NOMO-1 treated with DMSO at 0.1 percent for 48 hours (cell line): ENCODE measurements around the gene DPM2.

Source experiments
- DNase-seq: peaks from one replicate; lab custom pipeline; 2025; ENCODE audit not compliant: unreplicated experiment; lab: John Stamatoyannopoulos, UW

DPM2 gene

DNA sequence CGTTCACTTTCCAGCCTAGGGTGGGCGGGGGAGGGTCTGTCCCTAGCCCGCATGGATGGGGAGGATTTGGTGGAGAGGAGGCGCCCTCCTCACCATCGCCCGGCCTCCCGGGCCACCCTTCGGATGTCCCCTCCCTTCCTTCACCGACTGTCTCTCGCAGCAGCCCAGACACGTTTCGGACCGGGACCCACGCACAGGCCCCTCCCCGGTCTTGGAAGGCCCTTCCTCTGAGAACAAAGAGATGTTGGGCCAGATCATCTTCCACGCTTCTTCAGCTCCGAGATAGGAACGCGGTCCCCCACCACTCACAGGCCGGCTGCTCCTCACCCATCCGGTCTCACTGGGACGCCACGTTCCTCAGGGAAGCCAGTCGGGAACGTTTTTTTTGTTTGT, 640 bp upstream of the DPM2 start:
- DNase-seq = no peak

DNA sequence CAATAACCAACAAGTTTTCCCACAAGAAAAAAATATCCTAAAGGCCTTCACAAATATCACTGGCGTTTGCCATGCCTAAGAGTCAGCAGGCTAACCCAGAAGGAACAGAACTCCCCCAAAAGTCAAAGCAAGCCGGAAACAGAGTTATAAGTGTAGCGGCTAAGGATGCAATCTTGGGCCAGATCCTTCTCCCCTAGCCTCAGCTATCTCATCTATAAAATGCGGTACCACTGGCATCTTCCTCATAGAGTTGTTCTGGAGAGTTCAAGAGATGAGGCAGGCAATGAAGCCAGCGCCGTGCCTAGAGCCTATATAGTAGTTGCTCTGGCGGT, 632 bp downstream of the DPM2 start:
- peak; percentile 27 for DNase-seq

DNA sequence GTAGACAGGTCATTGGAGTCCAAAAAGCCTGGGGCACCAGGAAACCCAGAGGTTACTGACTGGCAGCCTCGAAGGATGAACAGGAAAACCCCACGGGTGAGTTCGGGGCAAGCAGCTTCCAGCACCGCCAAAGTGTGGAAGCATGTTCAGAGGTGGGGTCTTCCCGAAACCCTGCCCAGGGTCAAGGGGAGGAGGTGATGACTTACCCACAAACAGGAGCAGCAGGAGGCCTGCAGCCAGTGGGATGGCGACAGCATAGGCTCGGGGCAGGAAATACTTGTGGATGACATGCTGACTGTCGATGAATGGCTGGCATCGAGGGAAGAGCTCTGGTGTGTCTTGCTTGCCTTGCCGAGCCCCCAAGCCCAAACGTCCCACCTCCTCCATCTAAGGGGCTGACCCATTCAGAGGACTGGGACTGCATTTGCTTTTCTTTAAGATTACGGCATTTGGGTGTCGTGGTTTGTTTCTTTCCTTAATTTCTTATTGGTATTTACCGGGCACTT, 1.3 kb downstream of the DPM2 start:
- no peak for DNase-seq

DNA sequence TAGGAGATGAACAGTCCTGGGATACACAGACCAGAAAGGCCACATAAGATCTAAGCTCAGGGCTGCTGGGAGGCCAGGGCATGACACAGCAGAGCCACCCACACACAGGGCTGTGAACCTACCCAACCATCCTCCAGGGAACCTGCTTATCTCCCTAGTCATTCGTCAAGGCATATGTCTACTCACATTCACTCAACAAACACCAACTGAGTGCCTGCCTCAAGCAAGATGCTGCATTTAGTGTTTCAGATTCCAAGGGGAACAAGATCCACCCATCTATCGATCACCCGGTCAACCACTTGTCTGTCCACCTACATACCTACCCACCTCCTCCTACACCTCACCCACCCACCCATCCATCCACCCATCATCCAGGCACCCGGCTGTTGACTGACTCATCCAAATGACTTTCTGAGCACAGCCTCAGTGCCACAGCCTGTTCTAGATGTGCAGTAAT, 1.9 kb downstream of the DPM2 start:
- no peak for DNase-seq

DNA sequence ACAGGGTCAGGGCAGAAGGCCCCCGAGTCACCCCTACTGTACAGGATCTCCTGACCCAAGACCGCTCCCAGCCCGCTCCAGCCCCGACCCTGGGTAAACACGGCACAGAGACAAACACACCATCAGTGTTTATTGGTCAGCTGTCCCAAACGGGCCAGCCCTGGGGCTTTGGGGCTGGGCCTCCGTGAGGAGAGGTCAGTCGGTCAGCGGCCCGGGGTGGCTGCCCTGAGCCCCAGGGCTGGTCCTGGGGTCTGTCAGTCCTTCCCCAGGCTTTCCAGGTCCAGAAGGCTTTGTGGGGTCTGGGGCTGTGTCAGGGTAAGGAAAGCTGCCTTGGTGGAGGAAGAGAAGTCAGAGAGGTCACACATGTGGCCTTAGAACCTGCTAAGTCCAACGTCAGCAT, 2.7 kb downstream of the DPM2 start:
- no peak for DNase-seq

DNA sequence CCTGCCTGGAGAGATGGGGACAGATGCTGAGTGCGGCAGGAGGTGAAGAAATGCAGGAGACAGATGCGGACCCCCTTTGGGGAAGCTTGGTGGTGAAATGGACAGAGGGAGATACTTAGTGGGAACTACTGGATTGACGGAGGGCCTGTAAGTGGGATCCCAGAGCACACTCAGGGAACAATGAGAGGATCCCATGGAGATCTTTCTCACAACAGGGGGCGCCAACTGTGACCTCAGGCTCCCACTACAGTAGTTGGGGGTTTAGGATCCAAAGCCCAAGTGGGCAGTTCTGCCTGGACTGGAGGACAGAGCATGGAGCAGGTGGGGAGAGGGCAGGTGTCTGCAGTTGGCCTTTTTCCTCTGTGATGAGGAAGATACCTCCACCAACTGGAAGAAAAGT, 3.4 kb downstream of the DPM2 start:
- DNase-seq = no peak

DNA sequence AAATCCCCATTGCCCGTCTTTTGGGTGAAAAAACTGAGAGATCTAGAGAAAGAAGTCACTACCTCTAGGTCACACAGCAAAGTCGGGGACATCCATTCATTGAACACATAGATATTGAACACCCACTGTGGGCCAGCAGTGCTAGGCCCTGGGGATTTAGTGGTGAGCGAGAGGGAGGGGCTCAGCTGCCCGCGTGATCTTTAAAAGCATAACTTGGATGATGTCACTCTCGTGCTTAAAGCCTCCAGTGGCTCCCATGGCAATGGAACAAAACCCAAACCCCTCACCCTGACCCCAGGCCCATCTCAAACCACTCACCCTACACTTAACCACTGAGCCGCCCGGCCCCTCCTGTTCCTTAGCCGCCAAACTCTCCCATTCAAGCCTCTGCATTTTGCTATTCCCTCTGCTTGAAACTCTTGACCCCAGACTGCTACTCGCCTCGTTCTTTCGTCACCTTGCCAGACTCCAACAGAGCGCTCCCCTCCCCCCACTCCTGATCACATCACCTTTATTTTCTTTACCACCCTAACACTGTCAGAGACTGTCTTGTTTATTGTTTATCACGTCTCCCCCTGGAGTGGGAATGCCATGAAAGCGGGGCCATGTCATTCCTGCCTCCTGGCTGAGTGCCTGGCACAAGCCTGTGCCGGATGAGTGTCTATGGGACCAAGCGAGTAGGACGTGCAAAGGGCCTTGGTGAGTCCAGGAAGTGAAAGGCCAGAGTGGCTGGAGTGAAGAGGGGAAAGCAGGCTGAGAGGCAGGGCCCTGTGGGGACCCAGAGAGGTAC, 6.4 kb downstream of the DPM2 start:
- DNase-seq = no peak

DNA sequence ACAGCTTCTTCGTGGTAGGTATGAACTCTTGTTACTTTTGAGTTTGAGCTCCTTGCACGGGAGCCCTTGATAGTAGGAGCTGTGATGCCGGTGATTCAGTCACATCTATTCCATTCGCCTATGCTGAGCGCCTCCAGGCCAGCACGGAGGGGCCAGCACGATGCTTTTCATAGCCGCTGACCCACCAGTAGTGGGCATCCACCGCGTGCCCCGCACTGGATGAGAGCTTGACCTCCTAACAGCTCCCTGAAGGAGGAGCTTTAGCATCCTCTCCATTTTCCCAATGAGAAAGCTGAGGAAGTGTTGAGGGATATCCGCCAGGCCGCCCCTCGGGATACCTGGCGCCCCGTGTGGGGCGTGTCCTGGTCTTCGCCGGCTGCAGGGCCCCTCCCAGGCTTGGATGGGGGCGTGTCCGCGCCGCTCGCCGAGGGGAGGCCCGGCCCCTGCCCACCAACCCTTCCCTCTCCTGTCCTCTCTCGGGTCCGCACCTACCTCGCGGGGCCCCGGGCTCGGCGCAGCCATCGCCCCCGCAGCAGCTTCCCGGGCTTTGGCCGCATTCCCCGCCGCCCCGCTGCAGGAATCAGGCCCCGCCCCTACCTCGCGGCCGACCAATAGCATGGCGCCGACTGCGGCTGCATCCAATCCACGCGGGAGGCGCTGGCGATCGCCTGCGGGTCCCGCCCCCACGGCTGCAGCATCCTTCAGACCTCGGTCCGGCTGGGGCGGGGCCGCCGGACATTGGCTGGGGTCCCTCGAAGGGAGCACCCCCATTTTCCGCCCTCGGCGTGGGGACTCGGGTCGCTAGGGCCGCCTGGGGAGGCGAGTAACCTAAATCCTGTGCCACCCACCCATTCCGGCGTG, 7.2 kb downstream of the DPM2 start, which contains the start of gene PIP5KL1:
Gene PIP5KL1 (minus strand): TSS at position 547 of the 861 bp plus-strand sequence. CDS start 25 bp downstream, at position 522.
- peak; percentile 42 for DNase-seq

DNA sequence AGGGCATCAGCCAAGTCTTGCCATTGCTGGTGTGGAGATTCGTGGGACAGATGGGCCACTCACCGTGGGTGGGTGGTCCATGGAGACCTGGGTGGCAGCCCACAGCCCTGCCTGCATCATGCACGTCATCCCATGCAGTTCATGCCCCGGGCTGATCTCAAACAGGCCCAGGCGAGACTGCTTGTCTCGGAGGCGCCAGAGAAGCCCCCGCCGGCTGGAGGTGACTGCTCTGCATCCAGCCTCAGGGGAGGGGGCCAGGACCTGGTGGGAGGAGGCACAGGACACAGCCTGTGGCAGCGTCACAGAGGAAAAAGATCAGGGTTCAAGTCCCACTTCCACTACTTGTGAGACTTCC, 8.1 kb downstream of the DPM2 start:
- no peak for DNase-seq

DNA sequence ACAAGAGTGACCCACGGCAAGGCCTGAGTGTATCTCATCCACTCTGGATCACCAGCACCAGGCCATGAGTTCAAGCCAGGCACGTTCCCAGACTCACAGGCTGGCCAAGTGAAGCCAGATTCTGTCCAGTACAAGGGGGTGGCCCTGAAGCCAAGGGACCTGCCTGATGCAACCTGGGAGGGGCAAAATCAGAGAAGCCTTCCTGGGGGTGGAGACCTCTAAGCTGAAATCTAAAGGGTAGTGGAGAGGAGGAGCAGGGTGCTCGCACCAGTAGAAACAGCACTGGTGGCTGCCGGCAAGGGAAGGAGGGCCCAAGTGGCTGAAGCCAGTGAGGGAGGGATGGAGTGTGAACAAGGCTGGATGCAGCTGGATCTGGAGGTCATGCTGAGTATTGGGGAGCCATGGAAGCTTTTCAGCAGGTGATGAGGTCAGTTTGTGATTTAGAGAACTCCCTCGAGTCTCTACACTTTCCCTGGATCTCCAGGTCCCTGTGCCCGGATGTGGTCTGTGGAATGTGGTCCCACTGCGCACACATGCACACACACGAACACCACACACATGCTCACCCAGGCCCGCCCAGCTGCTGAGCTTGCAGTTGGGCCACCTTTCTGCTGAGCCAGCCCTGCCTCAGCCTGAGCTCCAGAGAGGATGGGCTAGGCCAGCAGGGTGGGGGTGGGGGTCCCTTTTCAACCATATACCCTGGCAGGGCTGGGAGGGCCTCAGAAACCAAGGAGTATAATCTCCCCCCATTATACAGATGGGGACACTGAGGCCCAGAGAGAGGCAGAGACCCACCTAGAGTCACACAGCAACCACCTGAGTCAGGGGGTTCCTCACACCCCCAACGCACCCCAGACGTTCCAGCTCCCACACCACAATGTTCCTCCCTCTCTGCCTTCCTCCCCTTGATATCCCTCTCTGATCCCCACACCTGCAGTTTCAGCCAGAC, 8.7 kb downstream of the DPM2 start:
- no peak for DNase-seq

DNA sequence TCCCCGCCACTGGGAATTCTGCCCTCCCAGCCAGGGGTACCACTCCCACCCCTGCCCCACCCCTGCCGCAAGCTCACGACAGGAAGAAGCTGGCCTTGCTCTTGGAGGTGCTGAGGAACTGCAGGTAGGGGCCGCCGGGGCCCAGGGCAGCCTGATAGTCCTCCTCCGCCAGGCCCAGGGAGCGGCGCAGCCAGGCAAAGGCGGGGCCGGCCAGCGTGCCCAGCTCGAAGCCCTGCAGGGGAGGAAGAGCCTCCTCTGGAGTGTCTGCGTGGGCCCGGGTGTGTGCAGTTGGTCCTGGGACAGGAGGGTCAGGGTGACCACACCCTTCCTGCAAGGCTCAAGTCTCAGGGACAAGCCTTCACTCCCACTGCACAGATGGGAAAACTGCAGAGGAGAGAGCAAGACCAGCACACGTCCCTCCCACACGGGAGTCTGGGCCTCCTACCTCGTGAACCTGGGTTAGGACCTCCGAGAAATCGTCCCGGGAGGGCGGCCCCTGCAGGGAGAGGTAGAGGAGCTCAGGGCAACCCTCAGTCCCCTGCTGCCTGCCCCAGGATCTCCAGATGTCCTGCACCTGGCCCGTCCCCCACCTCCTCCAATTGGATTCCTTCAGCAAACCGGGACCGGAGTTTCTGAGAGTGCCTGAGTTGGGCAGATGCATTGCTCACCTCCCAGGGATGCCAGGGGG, 9.5 kb downstream of the DPM2 start:
- DNase-seq = no peak

DNA sequence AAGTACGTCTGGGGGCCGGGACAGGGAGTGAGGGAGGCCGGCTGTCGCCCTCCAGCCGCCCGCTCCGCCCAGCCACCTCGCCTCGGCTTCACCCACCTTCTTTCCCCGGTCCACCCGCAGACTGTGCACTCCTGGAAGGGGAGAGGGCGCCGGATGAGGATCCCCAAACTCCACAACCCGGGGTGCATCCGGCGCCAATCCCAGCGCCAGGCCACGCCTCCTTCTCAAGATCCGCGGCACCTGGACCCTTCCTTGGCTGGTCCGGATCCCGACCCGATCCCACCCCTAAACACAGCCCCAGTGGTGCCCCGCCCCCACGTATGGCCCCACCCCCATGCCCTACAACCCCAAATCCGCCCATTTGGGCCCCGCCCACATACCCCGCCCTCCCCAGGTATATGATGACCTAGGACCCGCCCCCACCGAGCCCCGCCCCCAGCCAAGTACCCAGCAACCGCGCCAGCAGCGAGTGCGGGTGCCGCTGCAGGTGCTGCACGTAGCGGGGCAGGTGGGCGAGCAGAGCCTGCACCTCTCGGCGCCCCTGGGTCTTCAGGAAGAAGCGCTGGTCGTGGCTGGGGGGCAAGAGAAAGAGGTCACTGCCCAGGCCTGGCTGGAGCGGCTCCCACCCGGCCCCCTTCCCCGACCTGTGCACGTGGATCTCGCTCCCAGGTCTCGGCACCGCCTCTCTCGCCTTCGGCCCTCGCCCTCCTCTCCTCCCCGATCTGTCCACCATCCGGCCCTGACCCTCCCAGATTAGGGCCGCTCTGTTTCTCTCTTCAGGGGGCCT, 10.3 kb downstream of the DPM2 start:
- DNase-seq = no peak

DNA sequence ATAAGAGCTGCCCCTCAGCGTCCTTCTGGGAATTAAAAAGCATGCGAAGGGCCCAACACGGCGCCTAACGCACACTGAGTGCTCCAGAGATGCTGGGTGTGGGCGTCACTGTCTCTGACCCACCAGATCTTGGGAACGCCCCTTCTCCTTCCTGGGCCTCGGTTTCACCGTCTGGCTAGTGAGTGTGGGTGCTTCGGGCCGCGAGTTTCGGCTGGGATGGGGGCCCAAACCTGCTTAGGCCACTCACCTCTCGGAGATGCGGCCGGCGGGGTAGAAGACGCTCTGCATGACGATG, 10.8 kb downstream of the DPM2 start:
- DNase-seq = no peak

DNA sequence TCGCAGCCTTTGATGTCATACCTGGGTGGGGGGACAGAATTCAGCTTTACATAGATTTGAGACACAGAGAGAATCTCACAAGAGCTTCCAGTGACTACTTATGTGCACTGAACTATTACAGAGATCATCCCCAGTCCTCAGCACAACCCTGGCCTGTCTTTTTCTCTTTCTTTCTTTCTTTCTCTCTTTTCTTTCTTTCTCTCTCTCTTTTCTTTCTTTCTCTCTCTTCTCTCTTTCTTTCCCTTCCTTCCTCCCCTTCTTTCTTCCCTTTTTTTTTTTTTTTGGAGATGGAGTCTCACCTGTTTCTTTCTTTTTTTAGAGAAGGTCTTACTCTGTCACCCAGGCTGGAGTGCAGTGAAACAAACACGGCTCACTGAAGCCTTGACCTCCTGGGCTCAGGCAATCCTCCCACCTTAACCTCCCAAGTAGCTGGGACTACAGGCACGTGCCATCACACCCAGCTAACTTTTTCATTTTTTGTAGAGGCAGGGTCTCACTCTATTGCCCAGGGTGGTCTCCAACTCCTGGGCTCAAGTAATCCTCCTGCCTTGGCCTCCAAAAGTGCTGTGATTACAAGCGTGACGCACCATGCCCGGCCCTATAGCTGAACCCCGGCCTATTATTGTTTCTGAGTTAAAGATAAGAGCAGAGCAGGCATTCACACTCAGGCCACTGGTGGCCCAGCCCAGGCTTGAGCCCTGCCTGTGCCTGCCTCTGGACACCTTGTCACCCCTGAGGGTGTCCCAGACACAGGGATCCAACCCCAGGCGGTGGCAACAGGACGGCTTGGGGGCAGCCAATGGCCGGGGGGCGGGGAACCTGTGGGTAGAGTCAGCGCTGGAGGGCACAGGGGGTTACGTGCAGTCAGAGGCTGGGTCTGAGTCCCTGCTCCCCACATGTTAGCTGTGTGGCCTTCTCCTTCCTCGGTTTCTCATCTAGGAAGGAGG, 11.4 kb downstream of the DPM2 start:
- DNase-seq = no peak

DNA sequence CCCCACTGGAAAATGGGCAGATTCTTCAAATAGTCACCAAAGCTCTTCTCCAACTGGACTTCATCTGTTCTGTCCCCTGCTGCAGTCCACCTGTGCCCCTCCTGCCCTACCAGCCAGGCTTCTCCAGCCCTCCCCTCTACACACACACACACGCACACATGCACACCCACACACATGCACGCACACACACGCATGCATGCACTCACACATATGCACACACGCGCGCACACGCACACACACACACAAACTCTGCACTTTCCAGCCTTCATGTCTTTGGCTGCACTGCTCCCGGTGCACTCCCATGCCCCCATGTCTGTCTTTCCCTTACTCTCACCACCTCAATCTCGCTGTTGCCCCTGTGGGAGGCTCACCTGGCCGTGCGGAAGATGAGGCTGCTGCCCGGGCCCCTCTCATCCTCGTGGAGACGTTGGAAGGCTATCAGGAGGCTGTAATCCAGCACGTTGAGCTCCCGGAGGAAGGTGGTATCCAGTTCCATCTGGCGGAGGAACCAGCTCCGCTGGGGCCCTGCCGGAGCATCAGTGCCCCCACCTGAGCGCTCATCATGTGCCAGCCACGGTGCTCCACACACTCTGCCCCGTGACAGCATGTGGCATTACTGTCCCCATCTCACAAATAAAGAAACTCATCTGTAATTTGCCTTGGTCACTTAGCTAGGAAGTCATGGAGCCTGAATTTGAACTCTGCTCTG, 12.8 kb downstream of the DPM2 start:
- no peak for DNase-seq

DNA sequence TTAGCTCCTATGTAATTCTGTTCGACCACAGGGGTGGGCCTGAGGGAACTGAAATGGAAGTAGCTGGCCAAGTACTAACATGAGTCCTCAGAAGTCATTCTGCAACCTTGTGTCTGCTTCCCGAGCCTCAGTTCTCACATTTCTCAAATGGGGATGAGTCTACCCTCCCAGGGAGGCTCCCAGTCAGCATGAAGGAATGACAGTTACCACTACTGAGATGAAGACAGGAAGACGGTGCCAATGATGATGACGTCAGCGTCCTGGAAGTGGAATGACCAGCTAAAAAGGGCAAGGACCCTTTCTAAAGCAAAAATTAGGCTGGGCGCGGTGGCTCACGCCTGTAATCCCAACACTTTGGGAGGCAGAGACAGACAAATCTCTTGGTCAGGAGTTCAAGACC, 13.9 kb downstream of the DPM2 start:
- DNase-seq = no peak

DNA sequence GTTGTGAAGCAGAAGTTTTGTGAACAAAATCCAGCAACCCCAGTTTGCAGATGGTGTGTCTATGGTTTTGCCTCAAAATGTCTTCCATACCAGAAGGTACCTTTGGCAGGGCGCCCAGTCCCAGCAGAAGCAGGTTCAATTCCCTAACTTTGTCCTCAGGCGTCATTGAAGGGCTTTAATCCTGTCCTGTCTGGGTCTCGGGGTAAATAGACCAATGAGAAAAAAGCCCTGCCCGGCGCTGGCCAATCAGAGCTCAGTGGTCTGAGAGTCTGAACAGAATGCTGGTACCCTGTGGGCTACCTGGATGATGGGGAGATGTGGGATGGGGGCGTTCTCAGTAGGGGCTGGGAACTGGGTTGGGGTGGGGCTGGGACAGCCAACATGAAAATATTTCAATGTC, 14.6 kb downstream of the DPM2 start:
- DNase-seq = no peak

DNA sequence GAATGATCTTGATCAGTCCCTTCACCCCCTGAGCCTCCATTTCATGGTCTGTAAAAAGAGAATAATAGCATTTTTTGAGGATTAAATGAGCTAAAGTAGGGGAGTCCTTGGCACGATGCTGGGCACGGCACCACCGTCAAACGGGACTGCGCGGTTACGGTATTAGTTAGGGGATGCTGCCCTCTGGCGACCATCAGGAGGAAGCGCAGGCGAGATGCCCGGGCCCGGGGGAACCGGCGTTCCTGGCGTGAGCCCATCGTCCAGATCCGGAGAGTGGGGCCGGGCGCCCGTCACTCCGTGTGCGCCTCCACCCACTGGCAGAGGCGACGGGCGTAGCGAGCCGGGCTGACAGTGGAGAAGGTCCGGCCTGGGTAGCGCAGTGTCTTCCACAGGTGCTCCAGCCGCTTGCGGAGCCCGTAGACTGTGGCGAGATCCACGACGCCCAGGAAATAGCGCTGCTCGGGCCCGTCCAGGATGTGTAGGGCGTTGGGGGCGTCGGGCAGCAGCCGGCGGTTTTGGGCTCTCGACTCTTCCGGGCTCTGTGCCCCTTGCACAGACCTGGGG, 16.0 kb downstream of the DPM2 start:
- DNase-seq = peak; percentile 38
